ENCODE results near the gene LMBR1.

Gene LMBR1

GRCh38 chr7:156752367-156753228, 140.4 kb downstream of the LMBR1 start:
- no peak overlapping the region for H2AFZ ChIP-seq (ENCODE audit: low read depth)
- no peaks in the 10 kb centered on the region for H3K79me2 ChIP-seq (ENCODE audit: insufficient read depth, low read depth)
- no peak overlapping the region for H3K4me2 ChIP-seq
- H3K27ac ChIP-seq, result no peak overlapping the region
- no peak overlapping the region for H3K9ac ChIP-seq
- no peaks in the 10 kb centered on the region for H3K27me3 ChIP-seq (ENCODE audit: insufficient read depth, low read depth)
- TF ChIP-seq CTCF (conservative IDR thresholded peaks at IDR 0.05; ENCODE audit: low read depth, low read length), result no peak
- no peak overlapping the region for H3K4me3 ChIP-seq (IDR thresholded peaks at IDR 0.05; ENCODE audit: insufficient read depth, low read depth, low read length)
- H3K4me1 ChIP-seq (ENCODE audit: low read depth, poor library complexity, severe bottlenecking), result peaks cover 6% of the 10 kb centered on the region
- no peaks in the 10 kb centered on the region for H4K20me1 ChIP-seq (ENCODE audit: insufficient read depth)
- H3K36me3 ChIP-seq (ENCODE audit: insufficient read depth), result no peaks in the 10 kb centered on the region; the same call in 1 of the 2 replicates

- H3K27ac ChIP-seq, result no peak overlapping the region
- H3K27me3 ChIP-seq (ENCODE audit: insufficient read depth, low read depth), result no peaks in the 10 kb centered on the region
- H2AFZ ChIP-seq (ENCODE audit: low read depth), result no peak overlapping the region
- no peaks in the 10 kb centered on the region for H4K20me1 ChIP-seq (ENCODE audit: insufficient read depth)
- no peaks in the 10 kb centered on the region for H3K79me2 ChIP-seq (ENCODE audit: insufficient read depth, low read depth)
- no peak overlapping the region for H3K4me2 ChIP-seq
- TF ChIP-seq CTCF (conservative IDR thresholded peaks at IDR 0.05; ENCODE audit: low read depth, low read length), result no peak
- no peak overlapping the region for H3K9ac ChIP-seq
- H3K4me1 ChIP-seq (ENCODE audit: low read depth, poor library complexity, severe bottlenecking), result peaks cover 6% of the 10 kb centered on the region
- H3K4me3 ChIP-seq (IDR thresholded peaks at IDR 0.05; ENCODE audit: insufficient read depth, low read depth, low read length), result no peak overlapping the region
- H3K36me3 ChIP-seq (ENCODE audit: insufficient read depth), result no peaks in the 10 kb centered on the region; the same call in 1 of the 2 replicates
Measured at GRCh38 chr7:156751319-156751718, 141.7 kb downstream of the LMBR1 start.

- Histone ChIP-seq H3K27me3 (ENCODE audit: insufficient read depth, low read depth) (no peaks in the 10 kb centered on the region), H4K20me1 (ENCODE audit: insufficient read depth) (no peaks in the 10 kb centered on the region), H3K4me3 (IDR thresholded peaks at IDR 0.05; ENCODE audit: insufficient read depth, low read depth, low read length) (no peak overlapping the region), H2AFZ (ENCODE audit: low read depth) (no peak overlapping the region), H3K79me2 (ENCODE audit: insufficient read depth, low read depth) (no peaks in the 10 kb centered on the region), H3K9ac (no peak overlapping the region), H3K27ac (no peak overlapping the region), H3K4me1 (ENCODE audit: low read depth, poor library complexity, severe bottlenecking) (peaks cover 6% of the 10 kb centered on the region), H3K36me3 (ENCODE audit: insufficient read depth) (no peaks in the 10 kb centered on the region), H3K4me2 (no peak overlapping the region)
- no peak for TF ChIP-seq CTCF (conservative IDR thresholded peaks at IDR 0.05; ENCODE audit: low read depth, low read length)
Measured at GRCh38 chr7:156747718-156748117, 145.3 kb downstream of the LMBR1 start.

GRCh38 chr7:156746891-156747290, 146.1 kb downstream of the LMBR1 start:
- no peaks in the 10 kb centered on the region for H3K36me3 ChIP-seq (ENCODE audit: insufficient read depth)
- H3K27me3 ChIP-seq (ENCODE audit: insufficient read depth, low read depth), result no peaks in the 10 kb centered on the region
- H4K20me1 ChIP-seq (ENCODE audit: insufficient read depth), result no peaks in the 10 kb centered on the region
- H3K4me1 ChIP-seq (ENCODE audit: low read depth, poor library complexity, severe bottlenecking), result peaks cover 6% of the 10 kb centered on the region
- H3K4me3 ChIP-seq (IDR thresholded peaks at IDR 0.05; ENCODE audit: insufficient read depth, low read depth, low read length), result no peak overlapping the region
- H3K79me2 ChIP-seq (ENCODE audit: insufficient read depth, low read depth), result no peaks in the 10 kb centered on the region
- TF ChIP-seq CTCF (conservative IDR thresholded peaks at IDR 0.05; ENCODE audit: low read depth, low read length), result no peak
- H3K9ac ChIP-seq, result no peak overlapping the region
- no peak overlapping the region for H2AFZ ChIP-seq (ENCODE audit: low read depth)
- H3K27ac ChIP-seq, result no peak overlapping the region
- H3K4me2 ChIP-seq, result no peak overlapping the region

All from KMS-11 (cell line).